Bronchial epithelial cell (primary cell): ENCODE measurements around the gene OTOL1. TPM values are rescaled to one million over a fixed set of nuclear protein-coding genes. Genes with fewer than 3 reads are reported as not detected.

Experiments
- DNase-seq: peaks from one replicate; pipeline ENCODE4 v3.0.0-alpha.2; 2010; ENCODE audit warnings: low read depth
- FAIRE-seq: peaks from 2 replicates; lab custom pipeline; 2011; peaks lifted over from hg19 to GRCh38; lab: Jason Lieb, UNC
- H3K27me3 ChIP-seq: 2 replicates; pipeline ENCODE4 v1.5.1; 2011; ENCODE audit warnings: low read length; ENCODE audit not compliant: control insufficient read depth, insufficient read depth
- H3K36me3 ChIP-seq: 2 replicates; pipeline ENCODE4 v1.5.1; 2011; ENCODE audit warnings: low read length; ENCODE audit not compliant: control insufficient read depth, insufficient read depth
- H3K4me3 ChIP-seq: 2 replicates; pipeline ENCODE4 v1.5.1; 2011; ENCODE audit warnings: mild to moderate bottlenecking, low read depth, low read length, control low read depth
- CTCF ChIP-seq: IDR thresholded peaks from 2 replicates; pipeline ENCODE4 v1.5.1; 2011; ENCODE audit warnings: mild to moderate bottlenecking, moderate library complexity, low read length, control low read depth, inconsistent platforms; ENCODE audit not compliant: insufficient read depth, severe bottlenecking
- total RNA-seq: library from RNA; depleted of rRNA; stranded (reverse); fragments of >200 nt; gene quantifications from 2 replicates; pipeline ENCODE4 v1.2.1, GENCODE V29; 2014

OTOL1 gene
- total RNA-seq: not detected in 2 replicates

- H3K27me3 ChIP-seq: no peaks in the 10 kb centered on the region
- TF ChIP-seq CTCF: no peak
- FAIRE-seq (no peak), DNase-seq (no peak)
- H3K4me3 ChIP-seq: no peak within 1 kb of the TSS
- H3K36me3 ChIP-seq: no peaks in the 10 kb centered on the region
Measured at GRCh38 chr3:161496508-161496907, at the start of gene OTOL1. Gene OTOL1 (plus strand): TSS chr3:161496808. CDS start chr3:161496808, 0 bp downstream.

- no peak for FAIRE-seq
- no peak for TF ChIP-seq CTCF
- Histone ChIP-seq H3K36me3 (no peaks in the 10 kb centered on the region), H3K4me3 (no peak overlapping the region), H3K27me3 (no peaks in the 10 kb centered on the region)
- DNase-seq: no peak
Measured at GRCh38 chr3:161449785-161450184, 46.8 kb upstream of the OTOL1 start.

- no peaks in the 10 kb centered on the region for H3K27me3 ChIP-seq
- no peaks in the 10 kb centered on the region for H3K36me3 ChIP-seq
- FAIRE-seq (no peak), DNase-seq (no peak)
- no peak overlapping the region for H3K4me3 ChIP-seq
- TF ChIP-seq CTCF: no peak
Measured at GRCh38 chr3:161452179-161452578, 44.4 kb upstream of the OTOL1 start.

- no peak for TF ChIP-seq CTCF
- H3K27me3 ChIP-seq: no peaks in the 10 kb centered on the region
- H3K4me3 ChIP-seq: no peak overlapping the region
- FAIRE-seq (no peak), DNase-seq (no peak)
- H3K36me3 ChIP-seq: no peaks in the 10 kb centered on the region
Measured at GRCh38 chr3:161454615-161455014, 42.0 kb upstream of the OTOL1 start.

- DNase-seq: no peak
- Histone ChIP-seq H3K27me3 (no peaks in the 10 kb centered on the region), H3K4me3 (no peak overlapping the region), H3K36me3 (no peaks in the 10 kb centered on the region)
- no peak for FAIRE-seq
- no peak for TF ChIP-seq CTCF
Measured at GRCh38 chr3:161455962-161456361, 40.6 kb upstream of the OTOL1 start.

- TF ChIP-seq CTCF: no peak
- FAIRE-seq: no peak
- no peak for DNase-seq
Measured at GRCh38 chr3:161462138-161462537, 34.5 kb upstream of the OTOL1 start.

More at GRCh38 chr3:161462138-161462537, 34.5 kb upstream of the OTOL1 start:
- no peaks in the 10 kb centered on the region for H3K27me3 ChIP-seq
- H3K4me3 ChIP-seq: no peak overlapping the region
- H3K36me3 ChIP-seq: no peaks in the 10 kb centered on the region
